Memory B cell (primary cell): Measurements from ENCODE around the gene FOXP1.

Experiments
- ATAC-seq: fragments of 150-1000 bp; cut with Tn5 transposase; 2 replicates; pipeline ENCODE4 v1.10.0; 2021; ENCODE audit warnings: low read depth, mild to moderate bottlenecking, moderate library complexity
- DNase-seq, 2 donors: peaks; one replicate each; pipeline ENCODE4 v3.0.0; 2022; ENCODE audit warnings: low spot score in 2 of 2
- H3K27ac Mint-ChIP-seq: one replicate; pipeline ENCODE4 v1.8.0; 2022; ENCODE audit warnings: mild to moderate bottlenecking, moderate library complexity, mixed read lengths
- H3K27me3 Mint-ChIP-seq: one replicate; pipeline ENCODE4 v1.8.0; 2022; ENCODE audit warnings: mixed read lengths
- H3K36me3 Mint-ChIP-seq: one replicate; pipeline ENCODE4 v1.8.0; 2022; ENCODE audit warnings: mild to moderate bottlenecking, mixed read lengths
- H3K4me1 Mint-ChIP-seq: one replicate; pipeline ENCODE4 v1.8.0; 2022; ENCODE audit warnings: mixed read lengths
- H3K4me3 Mint-ChIP-seq: one replicate; pipeline ENCODE4 v1.8.0; 2022; ENCODE audit warnings: mild to moderate bottlenecking, moderate library complexity, mixed read lengths
- H3K9me3 Mint-ChIP-seq: one replicate; pipeline ENCODE4 v1.8.0; 2022; ENCODE audit warnings: mixed read lengths

The FOXP1 gene

GRCh38 chr3:71131375-71132314, 451.9 kb downstream of the FOXP1 start:
- H3K36me3 Mint-ChIP-seq, result no peaks in the 10 kb centered on the region
- H3K27me3 Mint-ChIP-seq, result no peaks in the 10 kb centered on the region
- ATAC-seq (no peak), DNase-seq (no peak)
- H3K4me1 Mint-ChIP-seq, result peaks cover 37% of the 10 kb centered on the region
- H3K4me3 Mint-ChIP-seq, result peak overlapping the region; percentile 100
- H3K27ac Mint-ChIP-seq, result peak overlapping the region; percentile 100
- H3K9me3 Mint-ChIP-seq, result no peaks in the 10 kb centered on the region

- DNase-seq (peak; percentile 49 to 68), ATAC-seq (peak; percentile 76)
- Mint-ChIP-seq H3K9me3 (no peaks in the 10 kb centered on the region), H3K4me3 (peak overlapping the region; percentile 100), H3K36me3 (no peaks in the 10 kb centered on the region), H3K27ac (peak overlapping the region; percentile 100), H3K27me3 (no peaks in the 10 kb centered on the region), H3K4me1 (peaks cover 40% of the 10 kb centered on the region)
Observed at GRCh38 chr3:71130471-71131374, 452.8 kb downstream of the FOXP1 start.

GRCh38 chr3:71129611-71130431, 453.7 kb downstream of the FOXP1 start:
- Mint-ChIP-seq H3K27ac (peak overlapping the region; percentile 100), H3K9me3 (no peaks in the 10 kb centered on the region), H3K4me1 (peaks cover 46% of the 10 kb centered on the region), H3K4me3 (peak overlapping the region; percentile 100), H3K36me3 (peaks cover 3% of the 10 kb centered on the region), H3K27me3 (no peaks in the 10 kb centered on the region)
- DNase-seq (peak in 1 of 2 donors; percentile 18), ATAC-seq (peak; percentile 28)

- Mint-ChIP-seq H3K9me3 (no peaks in the 10 kb centered on the region), H3K4me1 (peaks cover 41% of the 10 kb centered on the region), H3K27ac (peak overlapping the region; percentile 100), H3K4me3 (peak overlapping the region; percentile 100), H3K27me3 (no peaks in the 10 kb centered on the region), H3K36me3 (peaks cover 3% of the 10 kb centered on the region)
- no peak for ATAC-seq
- no peak for DNase-seq
Observed at GRCh38 chr3:71128961-71129360, 454.6 kb downstream of the FOXP1 start.

- H3K9me3 Mint-ChIP-seq, result no peaks in the 10 kb centered on the region
- DNase-seq (no peak), ATAC-seq (no peak)
- H3K27me3 Mint-ChIP-seq, result no peaks in the 10 kb centered on the region
- peaks cover 11% of the 10 kb centered on the region for H3K36me3 Mint-ChIP-seq
- H3K27ac Mint-ChIP-seq, result peak overlapping the region; percentile 100
- H3K4me3 Mint-ChIP-seq, result peak overlapping the region; percentile 100
- peaks cover 46% of the 10 kb centered on the region for H3K4me1 Mint-ChIP-seq
Observed at GRCh38 chr3:71127844-71128243, 455.7 kb downstream of the FOXP1 start.

- ATAC-seq (peak; percentile 22), DNase-seq (peak in 1 of 2 donors; percentile 9)
- peaks cover 12% of the 10 kb centered on the region for H3K36me3 Mint-ChIP-seq
- H3K27me3 Mint-ChIP-seq, result no peaks in the 10 kb centered on the region
- peak overlapping the region; percentile 100 for H3K27ac Mint-ChIP-seq
- H3K4me1 Mint-ChIP-seq, result peaks cover 47% of the 10 kb centered on the region
- H3K4me3 Mint-ChIP-seq, result peak overlapping the region; percentile 100
- H3K9me3 Mint-ChIP-seq, result no peaks in the 10 kb centered on the region
Observed at GRCh38 chr3:71127052-71127831, 456.3 kb downstream of the FOXP1 start.

GRCh38 chr3:71125738-71126137, 457.8 kb downstream of the FOXP1 start:
- Mint-ChIP-seq H3K27me3 (no peaks in the 10 kb centered on the region), H3K27ac (peak overlapping the region; percentile 100), H3K4me3 (peak overlapping the region; percentile 70), H3K36me3 (peaks cover 17% of the 10 kb centered on the region), H3K9me3 (no peaks in the 10 kb centered on the region), H3K4me1 (peaks cover 43% of the 10 kb centered on the region)
- no peak for DNase-seq
- no peak for ATAC-seq

GRCh38 chr3:71124048-71124447, 459.5 kb downstream of the FOXP1 start:
- ATAC-seq (no peak), DNase-seq (no peak)
- no peaks in the 10 kb centered on the region for H3K9me3 Mint-ChIP-seq
- H3K27me3 Mint-ChIP-seq, result no peaks in the 10 kb centered on the region
- peaks cover 25% of the 10 kb centered on the region for H3K36me3 Mint-ChIP-seq
- H3K4me1 Mint-ChIP-seq, result peaks cover 49% of the 10 kb centered on the region
- peak overlapping the region; percentile 76 for H3K27ac Mint-ChIP-seq
- no peak overlapping the region for H3K4me3 Mint-ChIP-seq

GRCh38 chr3:71122641-71123040, 460.9 kb downstream of the FOXP1 start:
- no peaks in the 10 kb centered on the region for H3K9me3 Mint-ChIP-seq
- peaks cover 27% of the 10 kb centered on the region for H3K36me3 Mint-ChIP-seq
- DNase-seq (no peak), ATAC-seq (no peak)
- H3K4me1 Mint-ChIP-seq, result peaks cover 52% of the 10 kb centered on the region
- H3K27ac Mint-ChIP-seq, result peak overlapping the region; percentile 76
- no peak overlapping the region for H3K4me3 Mint-ChIP-seq
- no peaks in the 10 kb centered on the region for H3K27me3 Mint-ChIP-seq

GRCh38 chr3:71121429-71122167, 461.9 kb downstream of the FOXP1 start:
- H3K27ac Mint-ChIP-seq, result peak overlapping the region; percentile 91
- H3K36me3 Mint-ChIP-seq, result peaks cover 32% of the 10 kb centered on the region
- no peaks in the 10 kb centered on the region for H3K27me3 Mint-ChIP-seq
- peaks cover 57% of the 10 kb centered on the region for H3K4me1 Mint-ChIP-seq
- H3K4me3 Mint-ChIP-seq, result no peak overlapping the region
- ATAC-seq (no peak), DNase-seq (no peak)
- H3K9me3 Mint-ChIP-seq, result no peaks in the 10 kb centered on the region

GRCh38 chr3:71120012-71120411, 463.5 kb downstream of the FOXP1 start:
- Mint-ChIP-seq H3K36me3 (peaks cover 29% of the 10 kb centered on the region), H3K9me3 (no peaks in the 10 kb centered on the region), H3K4me1 (peaks cover 57% of the 10 kb centered on the region), H3K4me3 (peak overlapping the region; percentile 8), H3K27ac (peak overlapping the region; percentile 91), H3K27me3 (no peaks in the 10 kb centered on the region)
- no peak for ATAC-seq
- DNase-seq, result no peak

GRCh38 chr3:71119171-71119570, 464.4 kb downstream of the FOXP1 start:
- Mint-ChIP-seq H3K27me3 (no peaks in the 10 kb centered on the region), H3K4me3 (peak overlapping the region; percentile 38), H3K27ac (peak overlapping the region; percentile 91), H3K4me1 (peaks cover 63% of the 10 kb centered on the region), H3K9me3 (no peaks in the 10 kb centered on the region), H3K36me3 (peaks cover 31% of the 10 kb centered on the region)
- no peak for ATAC-seq
- DNase-seq, result no peak
